ENCODE measurements around the gene ZKSCAN2. TPM values are rescaled to one million over a fixed set of nuclear protein-coding genes. Genes with fewer than 3 reads are reported as not detected.

The ZKSCAN2 gene
- total RNA-seq = 2.1 TPM

DNA sequence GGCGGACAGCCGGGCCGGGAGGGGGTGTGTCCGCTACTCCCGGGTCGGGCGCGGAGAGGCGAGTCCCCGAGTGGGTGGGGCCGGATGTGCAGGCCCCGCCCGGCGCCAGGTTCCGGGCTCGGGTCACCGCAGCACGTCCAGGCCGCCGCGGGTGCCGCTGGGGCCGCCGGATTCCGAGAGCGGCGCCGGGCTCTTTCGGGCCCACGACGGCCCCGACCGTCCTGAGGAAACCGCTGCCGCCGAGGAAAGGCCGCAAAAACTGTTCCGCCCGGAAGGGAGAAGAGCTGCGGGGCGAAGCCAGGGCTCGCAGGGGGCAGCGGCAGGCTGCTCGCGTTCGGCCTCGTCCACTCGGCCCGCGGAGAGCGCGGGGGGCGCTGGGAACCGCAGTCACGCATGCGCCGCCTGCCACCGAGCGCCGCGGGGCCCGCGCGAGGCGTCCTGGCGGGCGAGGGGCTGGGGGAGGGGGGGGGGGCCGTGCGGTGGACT is at the start of gene ZKSCAN2:
ZKSCAN2 (minus strand) TSS at position 376 of the 486 bp plus-strand sequence. CDS start 718 bp downstream, outside the sequence.
- DNase-seq (ENCODE audit: low spot score) = peak; percentile 93
- peak; percentile 97 for ATAC-seq

DNA sequence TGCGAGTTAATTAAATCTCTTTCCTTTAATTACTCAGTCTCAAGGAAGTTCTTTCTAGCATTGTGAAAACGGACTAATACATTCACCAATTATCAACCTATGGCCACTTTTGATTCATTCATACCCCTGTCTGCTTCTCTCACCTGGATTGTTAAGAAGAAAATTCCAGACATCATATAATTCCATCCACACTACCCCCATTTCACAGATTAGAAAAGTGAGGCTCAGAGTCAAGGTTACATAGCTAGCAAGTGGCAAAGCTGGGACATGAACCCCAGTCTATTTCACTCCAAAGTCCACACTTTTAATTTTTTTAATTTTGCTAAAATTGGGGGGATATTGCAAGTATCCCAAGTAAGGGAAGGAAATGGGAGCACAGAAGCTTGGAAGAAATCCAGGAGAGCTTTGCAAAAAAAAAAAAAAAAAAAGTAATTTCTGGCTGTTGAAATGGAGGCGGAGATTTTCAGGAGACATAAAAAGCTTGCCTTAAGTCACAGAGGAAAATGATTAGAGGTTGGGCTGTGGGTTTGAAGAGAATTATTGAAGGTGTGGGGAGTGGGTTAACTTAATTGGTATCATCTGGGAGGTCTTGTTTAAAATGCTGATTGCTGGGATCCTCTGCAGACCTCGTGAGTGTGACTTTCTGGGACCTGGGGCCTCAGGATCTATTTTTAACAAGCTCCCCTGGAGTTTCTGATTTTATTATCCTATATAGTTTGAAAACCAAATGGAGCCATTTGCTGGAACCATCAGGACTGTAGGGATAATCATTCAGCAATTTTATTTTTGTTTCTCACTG is 42.3 kb upstream of the ZKSCAN2 start:
- ATAC-seq = no peak
- no peak for DNase-seq (ENCODE audit: low spot score)

DNA sequence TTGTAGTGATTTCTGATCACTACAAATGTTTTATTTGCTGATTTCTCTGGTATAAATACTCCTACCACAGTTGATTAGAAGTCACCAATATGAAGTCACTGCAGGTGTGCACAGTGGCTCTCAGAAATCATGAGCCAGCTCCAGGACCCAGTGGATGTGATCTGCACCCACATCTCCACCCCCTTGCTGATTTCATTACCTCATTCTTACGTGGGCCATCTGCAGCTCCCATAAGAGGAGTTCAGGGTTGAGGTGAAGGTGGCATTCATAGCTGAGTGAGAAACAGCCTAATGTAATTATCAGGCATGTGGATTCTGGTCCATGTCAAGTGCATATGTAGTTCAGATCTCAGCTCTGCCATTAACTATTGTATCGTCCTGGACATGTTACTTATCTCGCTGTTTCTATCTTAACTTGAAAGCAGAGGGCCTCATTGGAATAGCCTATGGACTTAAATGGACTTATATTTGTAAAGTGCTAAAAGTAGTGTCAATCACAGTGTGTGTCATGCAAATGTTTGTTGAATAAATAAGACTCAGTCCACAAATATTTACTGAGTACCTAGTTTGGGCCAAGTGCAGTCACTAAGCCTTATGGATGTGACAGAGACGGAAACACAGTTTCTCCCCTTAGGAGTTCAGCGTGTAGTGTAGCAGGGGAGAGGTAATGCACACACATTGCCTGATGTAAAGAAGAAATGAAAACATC is 40.7 kb upstream of the ZKSCAN2 start:
- DNase-seq (ENCODE audit: low spot score) (no peak), ATAC-seq (no peak)

- DNase-seq (ENCODE audit: low spot score) (no peak), ATAC-seq (no peak)
Observed at GRCh38 chr16:25297151-25297787, 39.6 kb upstream of the ZKSCAN2 start.

DNA sequence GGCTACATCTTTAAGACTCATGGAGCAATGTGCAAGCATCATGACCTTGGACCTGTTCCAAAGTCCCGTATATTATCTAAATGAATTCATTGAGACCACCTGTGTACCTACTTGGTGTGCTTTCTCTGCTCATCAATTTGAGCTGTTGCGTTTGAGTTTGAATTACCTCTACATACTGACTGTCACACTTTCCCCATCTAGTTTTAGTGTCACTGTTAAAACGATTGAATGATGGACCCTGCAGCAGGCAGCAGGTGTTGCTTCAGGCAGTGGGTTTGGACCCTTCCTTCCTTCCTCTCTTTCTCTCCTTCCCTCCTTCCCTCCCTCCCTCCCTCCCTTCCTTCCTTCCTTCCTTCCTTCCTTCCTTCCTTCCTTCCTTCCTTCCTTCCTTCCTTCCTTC is 33.9 kb upstream of the ZKSCAN2 start:
- DNase-seq (ENCODE audit: low spot score) = no peak
- no peak for ATAC-seq

DNA sequence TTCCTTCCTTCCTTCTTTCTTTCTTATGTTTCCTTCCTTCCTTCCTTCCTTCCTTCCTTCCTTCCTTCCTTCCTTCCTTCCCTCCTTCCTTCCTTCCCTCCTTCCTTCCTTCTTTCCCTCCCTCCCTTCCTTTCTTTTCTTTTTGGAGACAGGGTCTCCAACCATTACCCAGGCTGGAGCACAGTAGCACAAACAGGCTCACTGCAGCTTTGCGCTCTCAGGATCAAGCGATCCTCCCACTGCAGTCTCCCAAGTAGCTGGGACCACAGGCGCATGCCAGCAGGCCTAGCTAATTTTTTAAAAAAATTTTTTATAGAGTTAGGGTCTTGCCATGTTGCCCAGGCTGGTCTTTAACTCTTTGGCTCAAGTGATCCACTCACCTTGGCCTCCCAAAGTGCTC is 31.8 kb upstream of the ZKSCAN2 start:
- ATAC-seq (no peak), DNase-seq (ENCODE audit: low spot score) (no peak)

DNA sequence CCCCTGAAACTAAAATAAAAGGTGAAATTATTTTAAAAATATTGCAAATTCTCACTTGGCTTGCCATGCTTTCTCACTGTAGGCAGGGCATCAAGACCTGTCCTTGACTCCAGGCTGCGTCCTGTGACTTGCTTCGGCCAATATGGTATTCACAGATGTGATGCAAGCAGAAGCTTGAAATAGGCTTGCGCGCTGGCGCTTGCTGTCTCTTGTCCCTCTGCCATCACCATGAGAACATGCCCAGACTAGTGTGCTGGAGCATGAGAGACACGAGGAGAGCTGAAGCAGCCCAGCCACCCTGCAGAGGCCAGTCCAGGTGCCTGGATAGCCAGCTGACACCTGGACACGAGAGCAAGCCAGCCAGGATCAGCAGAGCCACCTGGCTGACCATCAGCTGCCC is 21.8 kb upstream of the ZKSCAN2 start:
- no peak for DNase-seq (ENCODE audit: low spot score)
- no peak for ATAC-seq

GRCh38 chr16:25271421-25271820 is 13.8 kb upstream of the ZKSCAN2 start:
- DNase-seq (ENCODE audit: low spot score) (no peak), ATAC-seq (no peak)

DNA sequence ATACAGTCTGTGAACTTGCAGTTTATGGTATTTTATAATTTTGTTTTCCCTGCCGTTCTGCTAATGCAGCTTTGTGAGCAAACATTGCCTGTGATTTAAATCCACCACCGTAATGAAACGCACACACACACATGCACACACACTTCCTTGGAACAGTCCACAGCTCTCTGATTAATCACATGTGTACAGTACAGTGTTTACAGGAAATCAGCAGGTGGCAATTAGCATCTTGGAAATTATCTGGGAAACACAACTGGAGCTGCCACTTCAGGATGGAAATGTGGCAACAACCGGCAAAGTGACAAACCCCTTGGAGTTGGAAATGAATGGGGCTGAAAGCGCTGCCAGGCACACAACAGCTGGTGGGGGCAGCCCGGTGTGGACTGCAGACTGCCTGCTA is 12.9 kb upstream of the ZKSCAN2 start:
- DNase-seq (ENCODE audit: low spot score) (no peak), ATAC-seq (no peak)

- no peak for ATAC-seq
Observed at GRCh38 chr16:25269879-25270278, 12.2 kb upstream of the ZKSCAN2 start.

DNA sequence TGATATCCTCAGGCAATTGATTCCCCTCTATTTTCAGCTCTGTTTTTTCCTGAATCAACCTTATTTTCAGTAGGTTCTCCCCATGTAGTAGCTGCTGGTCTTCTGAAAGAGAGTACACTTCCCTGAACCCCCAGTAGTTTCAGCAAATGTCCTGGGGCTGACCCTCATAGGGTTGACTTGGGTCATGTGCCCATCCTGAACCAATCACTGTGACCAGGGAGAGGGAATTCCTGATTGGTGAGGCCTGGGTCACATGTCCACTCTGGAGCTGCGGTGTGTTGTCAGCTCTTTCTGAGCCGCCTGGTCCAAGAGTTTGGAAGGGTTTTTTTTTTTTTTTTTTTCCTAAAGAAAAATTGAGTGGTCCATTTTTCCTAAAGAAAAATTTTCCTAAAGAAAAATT is 8.3 kb upstream of the ZKSCAN2 start:
- DNase-seq (ENCODE audit: low spot score) (no peak), ATAC-seq (no peak)

More at GRCh38 chr16:25269879-25270278, 12.2 kb upstream of the ZKSCAN2 start:
- DNase-seq (ENCODE audit: low spot score) = no peak

GRCh38 chr16:25264597-25264996 is 7.0 kb upstream of the ZKSCAN2 start:
- ATAC-seq (peak; percentile 43), DNase-seq (ENCODE audit: low spot score) (no peak)

- DNase-seq (ENCODE audit: low spot score) (no peak), ATAC-seq (no peak)
Observed at GRCh38 chr16:25260416-25260815, 2.8 kb upstream of the ZKSCAN2 start.

DNA sequence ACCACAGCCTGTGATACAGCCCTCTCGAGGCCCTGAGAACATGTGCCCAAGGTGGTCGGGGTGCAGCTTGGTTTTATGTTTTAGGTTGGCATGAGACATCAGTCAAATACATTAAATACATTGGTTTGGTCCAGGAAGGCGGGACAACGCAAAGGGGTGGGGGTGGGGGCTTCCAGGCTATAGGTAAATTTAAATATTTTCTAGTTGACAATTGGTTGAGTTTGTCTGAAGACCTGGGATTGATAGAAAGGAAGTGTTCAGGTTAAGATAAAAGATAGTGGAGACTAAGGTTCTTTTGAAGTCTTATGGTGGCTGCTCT is 1.2 kb upstream of the ZKSCAN2 start:
- DNase-seq (ENCODE audit: low spot score) (no peak), ATAC-seq (no peak)

GRCh38 chr16:25257956-25258860 is 563 bp upstream of the ZKSCAN2 start:
- DNase-seq (ENCODE audit: low spot score) (peak; percentile 74), ATAC-seq (peak; percentile 61)

- DNase-seq (ENCODE audit: low spot score) (no peak), ATAC-seq (no peak)
Observed at GRCh38 chr16:25256695-25257469, 763 bp downstream of the ZKSCAN2 start.

DNA sequence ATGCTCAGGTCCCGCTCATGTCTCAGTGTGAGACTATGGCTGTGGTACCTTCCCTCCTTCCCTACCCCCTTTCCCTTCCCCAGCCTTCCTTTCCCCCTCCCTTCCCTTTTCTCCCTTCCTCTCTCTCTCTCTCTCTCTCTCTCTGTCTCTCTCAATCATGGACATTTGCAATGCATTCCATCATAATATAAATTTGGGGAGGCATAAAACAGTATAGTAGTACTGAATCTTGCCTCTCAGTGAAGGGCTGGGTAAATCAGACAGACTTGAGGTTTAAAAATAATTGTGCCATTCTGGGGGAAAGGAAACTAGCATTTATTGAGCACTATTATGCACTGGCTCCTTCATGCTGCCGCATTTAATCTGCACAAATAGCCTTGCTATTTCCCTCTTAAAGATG is 4.3 kb downstream of the ZKSCAN2 start:
- DNase-seq (ENCODE audit: low spot score) = no peak
- no peak for ATAC-seq

DNA sequence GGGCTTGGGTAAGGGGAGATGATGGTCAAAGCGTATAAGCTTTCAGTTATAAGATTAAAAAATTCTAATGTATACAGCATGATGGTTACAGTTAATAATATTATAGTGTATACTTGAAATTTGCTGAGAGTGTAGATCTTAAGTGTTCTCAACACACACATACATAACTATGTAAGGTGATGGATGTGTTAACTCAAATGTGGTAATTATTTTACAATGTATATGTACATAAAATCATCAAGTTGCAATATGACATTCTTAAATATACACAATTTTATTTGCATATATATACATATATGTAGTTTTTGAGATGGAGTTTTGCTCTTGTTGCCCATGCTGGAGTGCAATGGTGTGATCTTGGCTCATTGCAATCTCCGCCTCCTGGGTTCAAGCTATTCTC is 7.2 kb downstream of the ZKSCAN2 start:
- ATAC-seq (no peak), DNase-seq (ENCODE audit: low spot score) (no peak)

DNA sequence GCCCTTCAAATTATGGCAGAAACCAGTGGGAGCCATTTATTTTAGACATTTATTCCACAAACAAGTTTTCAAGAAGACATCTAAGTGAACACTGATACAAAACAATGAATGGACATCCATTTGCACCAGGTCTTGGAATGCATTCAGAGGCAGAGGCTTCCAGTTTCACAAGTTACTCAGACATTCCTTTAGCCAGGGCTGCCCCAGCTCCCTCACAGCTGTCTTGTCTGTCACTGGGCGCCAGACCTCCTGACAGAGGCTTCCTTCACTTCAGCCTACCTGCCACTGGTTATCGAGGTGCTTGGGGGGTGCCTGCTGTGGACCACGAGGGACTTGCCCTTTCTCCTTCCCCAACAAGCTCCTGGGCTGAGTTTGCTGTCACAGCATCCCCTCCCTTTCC is 21.7 kb downstream of the ZKSCAN2 start:
- DNase-seq (ENCODE audit: low spot score) = no peak
- ATAC-seq = no peak

DNA sequence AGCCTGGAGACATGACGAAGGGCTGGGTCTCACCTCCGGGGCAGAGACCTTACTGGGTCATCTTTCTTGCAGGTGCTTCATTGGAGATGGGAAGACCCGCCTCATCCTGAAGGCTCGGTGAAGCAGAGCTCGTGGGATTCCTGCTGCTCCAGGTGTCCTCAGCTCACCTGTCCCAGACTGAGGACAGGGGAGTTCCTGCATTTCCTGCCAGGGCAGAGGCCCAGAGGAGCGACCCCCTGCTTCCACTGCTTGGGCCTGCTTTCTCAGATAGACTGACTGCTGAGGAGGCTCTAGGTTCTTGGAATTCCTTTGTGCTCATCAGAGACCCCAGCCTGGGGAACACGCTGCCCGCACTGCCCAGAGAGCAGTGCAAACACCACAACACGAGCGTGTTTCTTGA is 29.3 kb downstream of the ZKSCAN2 start:
- no peak for DNase-seq (ENCODE audit: low spot score)
- no peak for ATAC-seq
